ENCODE measurements around the gene CLEC18C.
"Not testable (repeated sequence)": the region's sequence is repeated elsewhere in the genome, so short reads cannot be mapped to it uniquely, and the experiment has no call there.

Gene CLEC18C

DNA sequence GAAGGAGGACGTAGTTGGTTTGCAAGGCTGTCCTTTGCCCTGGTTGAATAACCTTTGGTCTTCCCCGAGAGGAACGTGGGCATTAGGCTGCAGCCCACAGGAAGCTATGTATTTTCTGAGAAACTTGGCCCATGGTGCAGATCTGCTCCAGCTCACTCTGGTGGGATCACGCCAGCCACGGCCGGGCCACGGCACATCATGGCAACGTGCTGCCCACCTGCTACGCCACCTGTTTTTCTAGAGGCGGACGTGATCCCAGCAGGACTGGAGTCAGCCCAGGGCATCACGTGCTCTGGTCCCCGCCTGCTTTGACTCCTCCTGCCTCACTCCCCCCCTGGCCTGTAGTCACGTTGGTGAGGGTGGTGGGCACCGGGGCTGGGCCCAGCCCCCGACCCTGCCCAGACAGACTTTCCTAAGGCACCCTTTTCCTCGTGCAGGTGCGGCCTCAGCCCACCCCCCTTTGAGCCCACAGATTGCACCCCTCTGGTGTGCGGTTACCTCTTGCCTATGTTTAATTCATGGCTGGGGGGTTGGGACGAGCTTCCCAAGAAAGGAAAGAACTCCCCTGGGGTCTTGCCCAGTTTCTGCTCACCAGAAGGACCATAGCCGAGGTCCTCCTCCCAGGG, at the start of gene CLEC18C:
CLEC18C (plus strand) TSS at position 576 of the 626 bp plus-strand sequence. CDS start 492 bp downstream, outside the sequence.
- DNase-seq, result not testable (repeated sequence)

DNA sequence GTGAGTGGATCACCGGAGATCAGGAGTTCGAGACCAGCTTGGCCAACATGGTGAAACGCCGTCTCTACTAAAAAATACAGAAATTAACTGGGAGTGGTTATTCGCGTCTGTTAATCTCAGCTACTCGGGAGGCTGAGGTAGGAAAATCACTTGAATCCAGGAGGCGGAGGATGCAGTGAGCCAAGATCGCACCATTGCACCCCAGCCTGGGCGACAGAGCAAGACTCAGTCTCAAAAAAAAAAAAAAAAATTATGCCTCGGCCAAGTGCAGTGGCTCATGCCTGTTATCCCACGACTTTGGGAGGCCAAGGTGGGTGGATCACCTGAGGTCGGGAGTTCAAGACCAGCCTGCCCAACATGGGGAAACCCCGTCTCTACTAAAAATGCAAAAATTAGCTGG, 49.8 kb upstream of the CLEC18C start:
- not testable (repeated sequence) for DNase-seq

DNA sequence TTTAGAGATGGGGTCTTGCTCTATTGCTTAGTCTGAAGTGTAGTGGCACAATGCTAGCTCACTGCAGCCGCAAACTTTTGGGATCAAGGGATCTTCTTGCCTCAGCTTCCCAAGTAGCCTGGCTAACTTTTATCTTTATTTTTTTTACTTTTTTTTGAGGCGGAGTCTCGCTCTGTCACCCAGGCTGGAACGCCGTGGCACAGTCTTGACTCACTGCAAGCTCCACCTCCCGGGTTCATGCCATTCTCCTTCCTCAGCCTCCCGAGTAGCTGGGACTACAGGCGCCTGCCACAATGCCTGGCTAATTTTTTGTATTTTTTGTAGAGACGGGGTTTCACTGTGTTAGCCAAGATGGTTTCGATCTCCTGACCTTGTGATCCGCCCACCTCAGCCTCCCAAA, 47.4 kb upstream of the CLEC18C start:
- DNase-seq, result not testable (repeated sequence)

DNA sequence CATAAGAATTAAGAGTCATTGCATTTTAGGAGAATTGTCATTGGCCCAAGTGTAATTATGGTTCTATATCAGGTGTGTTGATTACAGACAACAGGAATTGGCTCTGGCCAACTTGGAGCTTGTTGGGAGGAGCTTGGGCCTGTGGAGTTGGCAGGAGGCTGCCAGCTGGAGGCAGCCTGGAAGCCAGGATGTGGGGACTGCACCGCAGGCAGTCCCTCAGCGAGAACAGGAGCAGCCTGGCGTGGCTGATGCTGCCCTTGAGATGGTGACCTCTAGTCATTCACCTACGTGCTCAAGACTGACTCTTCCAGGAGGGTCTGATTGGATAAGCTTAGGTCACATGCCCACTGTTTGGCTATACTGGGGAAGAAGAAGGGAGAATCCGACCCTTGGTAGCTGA, 45.9 kb upstream of the CLEC18C start:
- DNase-seq, result not testable (repeated sequence)

DNA sequence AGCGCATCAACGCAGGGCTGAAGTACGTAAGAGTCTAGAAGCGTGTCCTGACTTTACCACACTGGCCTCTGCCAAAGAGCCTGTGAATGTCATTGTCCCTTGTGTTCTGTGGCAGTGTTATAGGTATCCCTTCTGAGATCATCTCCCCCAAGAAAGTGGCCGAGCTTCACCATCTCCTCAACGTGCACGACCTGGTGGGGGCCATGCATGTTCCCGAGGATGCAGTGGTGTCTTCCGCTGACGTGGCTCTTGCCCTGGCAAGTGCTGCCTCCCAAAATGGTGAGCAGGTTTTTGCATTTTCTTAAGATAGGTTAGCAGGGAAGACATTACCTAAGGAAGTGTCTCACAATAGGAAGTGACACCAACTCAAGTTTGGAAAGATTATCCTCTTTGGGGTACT, 44.7 kb upstream of the CLEC18C start:
- not testable (repeated sequence) for DNase-seq

DNA sequence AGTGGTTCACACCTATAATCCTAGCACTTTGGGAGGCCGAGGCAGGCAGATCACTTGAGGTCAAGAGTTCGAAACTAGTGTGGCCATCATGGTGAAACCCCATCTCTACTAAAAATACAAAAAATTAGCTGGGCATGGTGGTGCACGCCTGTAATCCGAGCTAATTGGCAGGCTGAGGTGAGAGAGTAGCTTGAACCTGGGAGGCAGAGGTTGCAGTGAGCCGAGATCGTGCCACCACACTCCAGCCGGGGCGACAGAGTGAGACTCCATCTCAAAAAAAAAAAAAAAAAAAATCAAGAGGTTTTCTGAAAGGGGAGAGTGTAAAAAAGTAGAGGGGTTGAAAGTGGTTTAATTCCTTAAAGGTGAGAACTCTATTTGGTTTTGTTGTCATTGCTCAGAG, 37.8 kb upstream of the CLEC18C start:
- not testable (repeated sequence) for DNase-seq

DNA sequence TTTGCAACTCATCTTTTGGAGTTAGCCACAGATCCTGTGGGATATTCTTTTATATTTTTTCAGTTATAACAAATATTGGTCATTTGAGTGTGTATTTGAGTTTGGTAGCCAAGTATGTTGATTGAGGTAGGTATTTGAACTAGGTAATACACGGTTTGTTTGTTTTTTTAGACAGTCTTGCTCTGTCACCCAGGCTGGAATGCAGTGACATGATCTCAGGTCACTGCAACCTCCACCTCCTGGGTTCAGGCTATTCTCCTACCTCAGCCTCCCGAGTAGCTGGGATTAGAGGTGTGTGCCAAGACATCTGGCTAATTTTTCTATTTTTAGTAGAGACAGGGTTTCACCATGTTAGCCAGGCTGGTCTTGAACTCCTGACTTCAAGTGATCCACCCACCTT, 37.0 kb upstream of the CLEC18C start:
- not testable (repeated sequence) for DNase-seq

DNA sequence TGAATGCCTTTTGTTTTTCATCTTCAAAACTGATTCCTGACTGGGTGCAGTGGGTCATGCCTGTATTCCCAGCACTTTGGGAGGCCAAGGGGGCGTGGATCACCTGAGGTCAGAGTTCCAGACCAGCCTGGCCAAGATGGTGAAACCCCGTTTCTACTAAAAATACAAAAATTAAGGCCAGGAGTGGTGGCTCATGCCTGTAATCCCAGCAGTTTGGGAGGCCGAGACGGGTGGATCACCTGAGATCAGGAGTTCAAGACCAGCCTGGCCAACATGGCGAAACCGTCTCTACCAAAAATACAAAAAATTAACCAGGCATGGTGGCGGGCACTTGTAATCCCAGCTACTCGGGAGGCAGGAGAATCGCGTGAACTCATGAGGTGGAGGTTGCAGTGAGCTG, 30.8 kb upstream of the CLEC18C start:
- DNase-seq, result not testable (repeated sequence)

DNA sequence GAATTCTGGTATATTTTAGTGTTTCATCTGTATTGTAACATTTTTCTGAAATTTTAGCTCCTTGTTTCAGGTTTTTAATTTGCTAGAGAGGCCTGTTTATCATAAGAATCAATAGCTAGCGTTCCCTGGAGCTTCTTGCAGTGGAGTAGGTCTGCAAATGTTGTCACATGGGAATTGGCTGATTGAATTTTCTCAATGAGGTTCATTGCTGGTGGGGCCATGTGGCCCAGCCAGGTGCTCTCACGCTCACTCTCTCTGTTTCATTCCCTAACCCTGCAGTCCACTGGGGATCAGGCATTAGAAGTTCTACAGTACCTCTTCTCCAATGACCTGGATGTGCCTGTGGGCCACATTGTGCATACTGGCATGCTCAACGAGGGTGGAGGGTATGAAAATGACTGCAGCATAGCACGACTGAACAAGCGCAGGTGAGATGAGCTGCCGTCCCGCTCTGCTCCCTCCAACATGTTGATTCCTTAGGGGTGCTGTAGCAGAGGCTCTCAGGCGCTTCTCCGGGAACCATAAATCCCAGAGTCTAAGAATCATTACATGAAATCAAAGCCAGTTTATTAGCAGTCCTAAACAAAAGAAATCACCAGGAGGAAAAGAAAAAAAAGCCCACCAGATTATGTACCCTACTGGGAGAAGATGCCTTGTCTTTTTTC, 30.2 kb upstream of the CLEC18C start:
- DNase-seq, result not testable (repeated sequence)

DNA sequence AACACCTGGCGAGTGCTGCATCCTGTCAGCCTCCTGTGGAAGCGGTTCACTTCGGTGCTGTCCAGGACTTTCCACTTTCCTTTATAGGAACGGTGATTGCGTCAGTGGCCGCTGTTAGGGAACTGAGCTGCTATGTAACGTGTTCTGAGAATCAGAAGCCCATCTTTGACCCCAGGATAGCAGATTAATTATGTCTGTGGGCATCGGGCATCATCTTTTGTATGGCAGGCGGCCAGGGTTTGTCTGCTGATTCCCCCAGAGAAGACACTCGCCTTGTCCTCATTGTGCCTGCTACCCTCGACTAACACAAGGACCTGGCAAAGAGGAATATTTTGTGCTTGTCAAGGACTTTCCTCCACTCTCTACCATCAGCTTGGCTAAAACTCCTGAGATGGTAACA, 25.7 kb upstream of the CLEC18C start:
- not testable (repeated sequence) for DNase-seq

DNA sequence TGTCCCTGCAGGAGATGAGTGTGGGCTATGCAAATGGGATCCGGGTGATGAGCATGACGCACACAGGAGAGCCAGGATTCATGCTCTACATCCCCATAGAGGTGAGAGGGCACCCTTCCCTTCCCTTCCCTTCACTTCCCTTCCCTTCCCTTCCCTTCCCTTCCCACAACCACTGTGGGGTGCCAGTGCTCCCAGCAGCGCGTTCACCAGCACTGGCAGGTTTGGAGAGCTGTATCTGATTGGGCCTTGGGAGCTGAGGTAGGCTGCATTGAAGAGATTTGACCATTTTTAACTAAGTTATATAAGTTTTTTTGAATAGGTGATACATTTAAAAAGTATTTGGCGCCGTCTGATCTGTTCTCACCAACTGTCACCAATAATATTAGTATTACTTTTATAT, 25.1 kb upstream of the CLEC18C start:
- not testable (repeated sequence) for DNase-seq

DNA sequence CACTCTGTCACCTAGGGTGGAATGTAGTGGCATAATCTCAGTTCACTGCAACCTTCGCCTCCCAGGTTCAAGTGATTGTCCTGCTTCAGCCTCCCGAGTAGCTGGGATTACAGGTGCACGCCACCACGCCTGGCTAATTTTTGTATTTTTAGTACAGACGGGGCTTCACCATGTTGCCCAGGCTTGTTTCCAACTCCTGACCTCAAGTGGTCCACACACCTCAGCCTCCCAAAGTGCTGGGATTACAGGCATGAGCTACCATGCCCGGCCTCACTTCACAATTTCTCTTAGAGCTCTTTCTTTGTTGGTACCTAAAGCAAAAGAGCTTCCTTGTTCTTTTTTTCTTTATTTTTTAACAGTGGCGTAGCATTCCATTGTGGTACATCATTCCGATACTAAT, 24.3 kb upstream of the CLEC18C start:
- DNase-seq, result not testable (repeated sequence)

DNA sequence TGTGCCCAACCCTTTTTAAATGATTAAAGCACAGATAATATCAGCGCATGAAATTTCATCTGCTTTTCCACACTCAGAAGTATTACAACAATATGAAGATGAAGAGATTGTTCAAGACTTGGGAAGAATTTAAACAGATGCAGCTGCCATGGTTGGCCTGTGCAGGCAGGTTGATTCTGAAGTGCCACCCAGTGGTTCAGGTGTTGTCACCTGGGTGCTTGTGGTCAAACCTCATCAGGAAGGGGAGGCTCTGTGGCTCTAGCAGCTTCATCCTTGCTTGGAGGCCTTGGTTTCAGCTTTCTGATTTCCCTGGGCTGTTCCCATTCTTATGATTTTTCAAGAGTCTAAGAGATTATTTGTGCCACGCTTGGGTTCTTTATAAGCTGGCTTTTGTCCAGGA, 22.2 kb upstream of the CLEC18C start:
- no peak for DNase-seq

DNA sequence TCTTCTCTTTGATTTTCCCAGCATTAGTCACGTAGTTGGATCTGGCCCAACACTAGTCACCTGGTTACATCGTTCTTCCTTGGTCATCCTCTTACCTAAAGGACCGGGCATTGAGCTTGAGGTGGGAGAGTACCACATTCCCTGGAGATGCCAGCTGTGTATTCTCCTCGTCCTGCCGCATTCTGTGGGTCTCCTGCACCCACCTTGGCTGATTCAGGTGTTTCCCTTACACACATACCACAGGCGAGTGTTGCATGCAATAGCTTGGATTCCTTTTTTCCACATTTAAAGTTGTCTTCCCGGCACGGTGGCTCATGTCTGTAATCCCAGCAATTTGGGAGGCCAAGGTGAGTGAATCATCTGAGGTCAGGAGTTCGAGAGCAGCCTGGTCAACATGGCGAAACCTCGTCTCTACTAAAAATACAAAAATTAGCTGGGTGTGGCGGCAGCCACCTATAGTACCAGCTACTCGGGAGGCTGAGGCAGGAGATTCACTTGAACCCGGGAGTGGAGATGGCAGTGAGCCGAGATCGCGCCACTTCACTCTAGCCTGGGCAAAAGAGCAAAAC, 21.6 kb upstream of the CLEC18C start:
- DNase-seq, result no peak

DNA sequence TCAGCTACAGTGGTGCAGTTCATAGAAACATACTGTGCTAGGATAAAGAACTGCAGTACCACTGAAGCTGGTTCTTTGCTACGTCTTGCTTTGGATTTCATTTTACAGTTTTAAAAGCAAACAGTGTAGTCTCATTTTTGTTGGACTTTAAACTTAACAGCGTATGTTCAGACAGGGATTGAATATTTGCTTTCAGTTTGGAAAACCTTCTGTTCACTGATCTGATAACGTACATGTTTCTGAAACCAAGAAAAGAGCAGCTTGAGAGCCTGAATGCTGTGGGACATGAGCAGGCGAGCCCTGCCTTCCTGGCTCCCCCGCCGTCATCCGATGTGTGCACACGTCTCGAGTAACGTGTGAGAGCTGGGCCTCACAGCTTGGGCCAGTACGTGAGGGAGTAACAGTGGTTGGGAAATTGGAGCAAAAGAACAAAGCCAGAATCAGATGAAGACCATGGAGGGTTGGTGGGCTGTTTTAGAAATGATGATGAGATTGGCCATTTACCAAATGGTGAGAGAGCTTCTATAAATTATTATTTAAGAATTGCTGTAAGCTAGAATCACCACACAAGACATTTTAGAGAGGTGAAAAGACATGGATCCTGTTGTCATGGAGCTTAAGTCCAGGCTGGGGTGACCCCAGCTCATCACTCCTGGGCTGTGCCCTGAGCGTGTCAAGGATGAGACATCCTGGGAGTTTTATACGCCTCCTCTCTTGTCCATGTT, 20.8 kb upstream of the CLEC18C start:
- no peak for DNase-seq

DNA sequence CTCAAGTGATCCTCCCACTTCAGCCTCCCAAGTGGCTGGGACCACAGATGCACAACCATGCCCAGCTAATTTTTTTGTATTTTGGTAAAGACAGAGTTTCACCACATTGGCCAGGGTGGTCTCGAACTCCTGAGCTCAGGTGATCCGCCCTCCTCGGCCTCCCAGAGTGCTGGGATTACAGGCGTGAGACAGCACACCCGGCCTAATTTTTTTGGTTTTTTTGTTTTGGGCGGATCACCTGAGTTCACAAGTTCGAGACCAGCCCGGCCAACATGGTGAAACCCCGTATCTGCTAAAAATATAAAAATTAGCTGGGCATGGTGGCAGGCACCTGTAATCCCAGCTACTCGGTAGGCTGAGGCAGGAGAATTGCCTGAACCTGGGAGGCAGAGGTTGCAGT, 18.9 kb upstream of the CLEC18C start:
- DNase-seq, result not testable (repeated sequence)

DNA sequence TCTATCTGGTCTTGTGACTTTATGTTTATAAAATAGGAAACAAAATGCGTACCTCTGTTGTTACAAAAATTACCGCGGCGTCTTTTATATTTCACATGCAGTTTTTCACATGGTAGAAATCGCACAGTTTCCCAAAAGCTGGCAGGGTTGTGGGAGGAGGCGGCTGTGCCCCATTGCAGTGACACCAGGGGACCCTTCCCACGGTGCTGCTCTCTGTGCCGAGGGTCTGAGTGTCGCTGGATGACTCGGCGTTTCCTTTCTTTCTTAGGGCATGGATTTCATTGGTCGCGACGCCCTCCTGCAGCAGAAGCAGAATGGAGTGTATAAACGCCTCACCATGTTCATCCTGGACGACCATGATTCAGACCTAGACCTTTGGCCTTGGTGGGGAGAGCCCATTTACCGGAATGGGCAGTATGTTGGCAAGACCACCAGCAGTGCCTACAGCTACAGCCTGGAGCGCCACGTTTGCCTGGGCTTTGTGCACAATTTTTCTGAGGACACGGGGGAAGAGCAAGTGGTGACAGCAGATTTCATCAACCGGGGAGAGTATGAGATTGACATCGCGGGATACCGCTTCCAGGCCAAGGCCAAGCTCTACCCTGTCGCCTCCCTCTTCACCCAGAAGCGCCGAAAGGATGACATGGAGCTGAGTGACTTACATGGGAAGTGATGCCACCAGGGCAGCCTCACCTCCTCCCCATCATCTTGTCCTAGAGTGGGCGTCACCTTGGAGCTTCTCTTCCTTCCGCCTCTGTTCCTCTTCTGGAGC, 17.2 kb upstream of the CLEC18C start:
- no peak for DNase-seq

DNA sequence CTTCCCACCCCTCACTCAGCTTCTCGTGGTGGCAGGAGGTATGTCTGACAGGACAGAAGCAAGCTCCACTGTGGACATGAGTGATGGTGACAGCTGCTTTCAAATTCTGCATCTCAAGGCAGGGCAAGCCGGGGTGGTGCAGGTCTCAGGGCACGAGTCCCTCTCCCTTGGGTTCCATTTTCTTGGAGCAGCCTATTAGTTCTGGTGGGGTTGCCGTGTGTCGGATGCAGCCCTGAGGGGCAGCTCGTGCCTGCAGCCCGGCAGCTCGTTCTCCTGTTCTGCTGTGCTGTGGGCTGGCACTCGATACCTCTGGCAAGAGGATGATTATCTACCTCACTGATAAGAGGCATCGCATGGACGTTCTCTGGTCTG, 16.5 kb upstream of the CLEC18C start:
- no peak for DNase-seq

DNA sequence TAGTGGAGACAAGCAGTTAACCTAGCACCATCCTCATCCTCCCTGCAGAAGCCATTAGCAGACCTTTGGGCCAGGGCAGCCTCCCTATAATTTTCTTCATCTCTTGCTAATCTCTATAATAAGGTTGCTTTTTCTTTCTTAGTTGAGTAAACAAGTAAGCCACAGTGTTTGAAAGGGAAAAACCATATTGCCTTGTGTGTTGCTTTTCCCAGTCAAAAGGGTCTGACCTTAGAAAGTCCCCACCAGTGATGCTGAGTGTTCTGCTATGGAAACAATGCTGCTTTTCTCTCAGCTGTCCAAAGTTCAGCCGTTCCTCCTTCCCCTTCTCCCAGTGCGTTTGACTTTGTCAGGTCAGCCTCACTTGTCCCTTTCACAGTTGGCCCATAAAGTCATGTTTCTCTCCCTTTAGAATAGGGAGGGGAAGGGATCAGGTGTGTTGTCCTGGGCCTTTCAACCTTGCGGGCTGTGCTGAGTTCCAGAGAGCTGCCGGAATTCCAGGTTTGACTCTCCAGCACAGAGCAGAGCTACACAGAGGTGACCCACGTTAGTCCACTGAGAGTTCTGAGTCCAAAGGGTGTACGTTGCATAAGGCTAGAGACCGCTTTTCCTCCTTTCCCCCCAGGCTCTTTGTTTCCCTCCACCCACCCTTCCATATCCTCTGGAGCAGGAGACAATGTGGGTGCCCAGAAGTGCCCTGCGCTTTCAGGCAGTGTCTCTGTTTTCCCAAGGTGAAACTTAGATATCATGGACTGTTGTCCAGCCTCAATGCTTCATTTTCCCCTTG, 15.9 kb upstream of the CLEC18C start:
- DNase-seq, result no peak

DNA sequence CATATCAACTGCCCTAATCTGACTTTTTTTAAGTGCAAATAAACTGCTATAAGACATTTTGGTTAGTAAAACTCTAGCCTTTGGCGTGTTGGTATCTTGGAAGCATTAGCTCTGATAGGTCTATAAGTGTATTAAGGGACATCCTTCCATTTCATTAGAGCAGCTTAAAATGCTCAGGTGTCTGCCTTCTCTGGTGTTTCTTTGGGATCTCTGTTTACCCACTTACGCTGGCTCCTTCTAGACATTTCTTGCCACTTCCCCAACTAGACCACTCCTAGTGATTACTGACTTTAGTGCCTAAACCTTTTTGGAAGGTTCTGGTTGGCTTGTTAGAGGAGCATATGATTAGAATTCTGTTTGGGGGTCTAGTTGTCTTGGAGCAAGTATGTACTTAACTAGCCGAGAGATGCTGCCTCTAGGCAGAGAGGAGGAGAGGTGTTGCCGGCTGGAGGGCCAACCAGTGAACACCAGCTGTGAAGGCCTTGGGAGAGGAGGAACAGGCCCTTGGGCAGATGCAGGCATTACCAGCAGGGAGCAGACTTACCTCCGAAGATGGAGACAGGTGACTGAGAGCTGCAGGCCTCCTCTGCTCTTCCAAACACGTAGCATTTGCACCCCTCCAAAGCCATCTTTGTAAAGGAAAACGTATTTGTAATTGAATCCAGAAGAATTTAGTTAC, 15.2 kb upstream of the CLEC18C start:
- DNase-seq, result no peak
